HG02870 (cell line): ENCODE measurements around the gene MOB4.
"Not testable (repeated sequence)": the region's sequence is repeated elsewhere in the genome, so short reads cannot be mapped to it uniquely, and the experiment has no call there.

Experiments used
- ATAC-seq: cut with Tn5 transposase; IDR thresholded peaks from one replicate; pipeline ENCODE4 v1.9.1; 2021; ENCODE audit warnings: mild to moderate bottlenecking, moderate library complexity; ENCODE audit not compliant: unreplicated experiment

The MOB4 gene

GRCh38 chr2:197513915-197514314 is 2.0 kb upstream of the MOB4 start:
- no peak for ATAC-seq

GRCh38 chr2:197514754-197515153 is 1.1 kb upstream of the MOB4 start:
- ATAC-seq = no peak

DNA sequence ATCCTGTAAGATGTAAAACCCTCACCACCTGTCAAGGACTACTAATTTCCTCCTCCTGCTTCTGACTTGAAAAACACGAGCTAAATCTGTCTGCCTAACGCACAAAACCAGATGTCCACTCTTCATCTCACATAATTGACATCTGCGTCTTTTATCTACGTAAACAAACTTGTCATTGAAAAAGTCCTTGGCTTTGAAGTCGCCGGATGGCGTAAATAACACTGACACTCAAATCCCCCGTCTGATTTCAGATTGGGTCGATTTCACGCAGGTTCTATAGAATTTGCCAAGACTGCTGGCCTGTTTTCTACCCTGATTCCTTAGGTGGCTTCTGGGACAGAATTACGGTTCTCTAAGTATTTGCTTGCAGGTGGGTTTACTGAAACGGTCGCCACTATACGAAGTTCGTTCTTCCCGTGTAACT is 539 bp upstream of the MOB4 start:
- peak; percentile 12 for ATAC-seq

DNA sequence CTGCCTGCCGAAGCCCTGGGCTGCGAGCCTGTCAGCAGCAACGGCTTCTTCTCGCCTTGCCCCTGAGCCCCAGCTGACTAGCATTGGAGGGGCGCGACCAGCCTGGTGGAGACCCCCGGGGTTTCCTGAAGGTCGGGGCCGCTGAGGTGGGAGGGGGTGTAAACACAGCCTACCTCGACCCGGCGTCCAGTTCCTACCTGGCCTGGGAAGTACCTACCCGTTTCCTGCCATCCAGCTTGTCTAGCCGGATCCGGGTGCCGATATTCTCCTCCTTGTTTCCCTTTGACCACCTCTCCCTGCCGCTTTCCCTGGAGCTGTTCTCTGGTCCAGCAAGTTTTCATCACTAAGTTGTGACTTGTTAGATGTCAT is 511 bp downstream of the MOB4 start:
- ATAC-seq = peak; percentile 11

- no peak for ATAC-seq
Measured at GRCh38 chr2:197517150-197517549, 1.3 kb downstream of the MOB4 start.

GRCh38 chr2:197538412-197538811 is 22.5 kb downstream of the MOB4 start:
- no peak for ATAC-seq

- no peak for ATAC-seq
Measured at GRCh38 chr2:197539734-197540133, 23.9 kb downstream of the MOB4 start.

- ATAC-seq = no peak
Measured at GRCh38 chr2:197543206-197543605, 27.3 kb downstream of the MOB4 start.

GRCh38 chr2:197547163-197547900 is 31.5 kb downstream of the MOB4 start:
- ATAC-seq = no peak

GRCh38 chr2:197548582-197548981 is 32.7 kb downstream of the MOB4 start:
- no peak for ATAC-seq

DNA sequence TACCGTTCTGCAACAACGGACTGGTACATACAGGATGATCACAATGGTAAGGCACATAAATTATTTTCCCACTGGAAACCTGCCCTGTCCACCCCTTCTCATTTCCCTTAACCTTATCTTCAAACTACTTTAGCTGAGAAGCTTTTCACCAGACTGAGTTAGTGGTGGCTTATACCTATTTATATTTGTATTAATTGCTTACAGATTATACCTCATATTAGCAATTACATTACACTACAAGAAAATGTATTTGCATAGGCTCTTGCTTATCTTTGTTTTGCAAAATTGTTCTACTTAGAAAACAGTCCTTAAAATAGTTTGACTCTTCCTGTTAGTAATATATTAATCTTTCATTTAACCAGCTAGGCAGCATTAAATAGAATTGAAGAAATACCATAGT is 35.4 kb downstream of the MOB4 start:
- ATAC-seq = not testable (repeated sequence)

DNA sequence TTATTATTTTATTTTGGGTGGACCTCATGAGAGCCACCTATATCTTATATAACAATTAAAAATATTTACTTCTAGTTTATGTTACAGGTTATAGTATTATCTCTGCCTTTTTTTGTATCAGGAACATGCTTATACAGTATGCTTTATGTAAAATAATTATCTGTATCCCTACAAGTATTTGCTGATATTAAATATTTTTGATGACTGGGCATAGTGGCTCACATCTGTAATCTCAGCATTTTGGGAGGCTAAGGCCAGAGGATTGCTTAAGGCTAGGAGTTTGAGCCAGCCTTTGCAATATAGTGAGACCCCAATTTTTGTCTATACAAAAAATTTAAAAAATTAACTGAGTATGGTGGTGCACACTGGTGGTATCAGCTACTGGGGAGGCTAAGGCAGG is 39.6 kb downstream of the MOB4 start:
- ATAC-seq = no peak

DNA sequence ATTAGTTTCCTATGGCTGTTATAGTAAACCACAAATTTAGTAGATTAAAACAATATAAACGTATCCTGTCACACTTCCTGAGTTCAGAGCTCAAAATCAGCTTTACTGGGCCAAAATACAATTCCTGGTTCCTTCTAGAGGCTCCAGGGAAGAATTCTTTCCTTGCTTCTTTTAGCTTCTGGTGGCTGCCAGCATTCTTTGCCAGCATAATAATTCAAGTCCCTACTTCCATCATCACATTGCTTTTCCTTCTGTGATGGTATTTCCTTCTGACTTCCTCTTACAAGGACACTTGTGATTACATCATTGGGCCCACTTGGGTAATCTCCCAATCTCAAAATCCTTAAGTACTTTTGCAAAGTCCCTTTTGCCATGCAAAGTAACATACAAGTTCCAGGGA is 40.6 kb downstream of the MOB4 start:
- ATAC-seq = no peak

GRCh38 chr2:197558393-197558792 is 42.5 kb downstream of the MOB4 start:
- ATAC-seq = no peak

DNA sequence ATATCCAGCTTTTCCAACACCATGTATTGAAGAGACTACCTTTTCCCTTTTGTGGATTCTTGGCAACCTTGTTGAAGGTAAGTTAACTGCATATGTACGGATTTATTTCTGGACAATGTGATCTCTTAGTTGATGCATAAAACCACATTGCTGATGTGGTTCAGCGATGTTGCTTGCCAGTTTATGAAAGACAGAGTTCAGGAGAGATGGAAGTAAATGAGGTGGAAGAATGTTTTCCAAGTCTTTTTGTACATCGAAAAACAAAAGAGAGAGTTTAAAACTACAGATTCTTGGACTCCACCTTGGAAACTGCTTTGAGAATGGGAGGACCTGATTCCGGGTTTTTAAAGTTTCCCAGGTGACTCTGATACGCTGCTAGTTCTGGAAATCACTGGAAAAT is 43.8 kb downstream of the MOB4 start:
- ATAC-seq = no peak

DNA sequence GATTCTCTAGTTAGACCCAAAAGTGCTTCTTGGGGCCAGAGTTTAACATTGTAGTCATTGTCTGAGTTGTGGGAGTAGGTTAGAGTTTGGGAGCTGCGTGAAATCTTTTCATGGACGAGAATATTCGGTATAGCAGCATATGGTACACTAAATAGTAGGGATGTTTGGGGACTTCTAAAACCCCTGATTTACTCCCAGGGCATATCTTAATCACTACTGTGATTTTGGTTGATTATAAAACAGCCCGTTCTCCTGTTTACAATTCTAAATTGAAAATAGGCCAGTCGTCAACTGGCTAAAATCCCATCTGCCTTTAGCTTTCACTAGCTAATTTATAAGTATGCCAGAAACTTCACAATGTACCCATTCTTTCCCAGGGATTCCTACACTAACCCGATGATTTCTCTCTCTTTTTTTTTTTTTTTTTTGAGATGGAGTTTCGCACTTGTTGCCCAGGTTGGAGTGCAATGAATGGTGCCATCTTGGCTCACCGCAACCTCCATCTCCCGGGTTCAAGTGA is 44.3 kb downstream of the MOB4 start:
- ATAC-seq = no peak

DNA sequence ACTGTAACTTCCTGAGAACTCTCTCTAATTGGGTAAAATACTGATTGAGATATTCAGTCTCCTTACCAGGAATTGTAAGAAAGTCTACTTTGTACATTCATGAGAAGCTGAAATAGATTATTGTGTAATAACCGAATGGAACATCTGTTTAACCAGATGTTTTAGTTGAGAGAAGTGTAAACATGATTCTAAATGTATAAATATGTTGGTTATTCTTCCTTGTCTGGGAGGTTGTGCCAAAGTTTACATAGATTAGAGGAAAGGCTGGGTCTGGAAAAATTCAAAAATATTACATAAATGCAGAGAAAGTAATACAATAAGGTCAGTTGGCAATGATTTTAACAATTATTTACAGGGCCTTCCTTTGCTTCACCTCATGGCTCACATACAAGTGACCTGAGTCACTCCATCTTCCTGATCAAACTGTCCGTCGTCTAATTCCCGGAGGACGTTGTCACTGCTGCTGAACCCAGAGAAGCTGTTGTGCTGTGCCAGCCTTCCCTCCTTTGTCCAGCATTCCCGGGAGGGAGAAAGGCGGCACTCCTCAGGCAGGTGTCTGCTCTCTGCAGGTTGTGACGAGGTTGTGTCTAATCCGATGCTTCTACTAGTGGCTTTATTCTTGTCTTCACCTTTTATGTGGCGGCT is 55.9 kb downstream of the MOB4 start:
- no peak for ATAC-seq

- no peak for ATAC-seq
Measured at GRCh38 chr2:197573608-197574007, 57.7 kb downstream of the MOB4 start.

DNA sequence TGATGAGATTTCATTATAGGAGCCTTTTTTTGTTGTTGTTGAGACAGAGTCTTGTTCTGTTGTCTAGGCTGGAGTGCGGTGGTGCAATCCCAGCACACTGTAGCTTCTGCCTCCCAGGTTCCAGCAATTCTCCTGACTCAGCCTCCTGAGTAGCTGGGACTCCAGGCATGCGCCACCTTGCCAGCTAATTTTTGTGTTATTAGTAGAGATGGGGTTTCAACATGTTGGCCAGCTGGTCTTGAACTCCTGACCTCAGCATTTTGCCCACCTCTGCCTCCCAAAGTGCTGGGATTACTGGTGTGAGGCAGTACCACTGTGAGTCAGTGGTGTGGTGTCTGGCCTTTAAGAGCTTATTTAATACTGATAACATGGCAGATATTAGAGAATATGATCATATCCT is 60.1 kb downstream of the MOB4 start:
- ATAC-seq = no peak

GRCh38 chr2:197576631-197577030 is 60.8 kb downstream of the MOB4 start:
- no peak for ATAC-seq

GRCh38 chr2:197577446-197577845 is 61.6 kb downstream of the MOB4 start:
- no peak for ATAC-seq

DNA sequence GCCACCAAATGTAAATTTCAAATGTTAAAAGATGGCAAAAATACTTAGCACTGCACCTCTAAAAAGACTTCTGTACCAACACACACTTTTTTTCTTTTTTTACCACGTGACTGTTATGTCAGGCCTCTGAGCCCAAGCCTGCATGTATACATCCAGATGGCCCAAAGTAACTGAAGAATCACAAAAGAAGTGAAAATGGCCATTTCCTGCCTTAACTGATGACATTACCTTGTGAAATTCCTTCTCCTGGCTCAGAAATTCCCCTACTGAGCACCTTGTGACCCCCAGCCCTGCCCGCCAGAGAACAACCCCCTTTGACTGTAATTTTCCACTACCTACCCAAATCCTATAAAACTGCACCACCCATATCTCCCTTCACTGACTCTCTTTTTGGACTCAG is 62.4 kb downstream of the MOB4 start:
- ATAC-seq = not testable (repeated sequence)
